Measurements from ENCODE around the gene RNF181. TPM values are rescaled to one million over a fixed set of nuclear protein-coding genes. Genes with fewer than 3 reads are reported as not detected.

RNF181 gene
- total RNA-seq, 1 donor from 2014 or later, result 155 TPM

GRCh38 chr2:85628658-85629057 is 33.1 kb downstream of the RNF181 start:
- Histone ChIP-seq H2AFZ (ENCODE audit: low read depth, low read length) (no peak overlapping the region), H3K36me3 (ENCODE audit: insufficient read depth, low read length) (peaks cover 51% of the 10 kb centered on the region), H3K9me3 (ENCODE audit: insufficient read depth, low read depth, low read length) (no peaks in the 10 kb centered on the region), H4K20me1 (ENCODE audit: insufficient read depth, low read length) (peaks cover 24% of the 10 kb centered on the region), H3K9ac (ENCODE audit: low read length) (no peak overlapping the region), H3K4me3 (ENCODE audit: insufficient read depth, low read depth, low read length) (no peak overlapping the region), H3K79me2 (ENCODE audit: insufficient read depth, low read length) (peaks cover 20% of the 10 kb centered on the region), H3K27me3 (ENCODE audit: insufficient read depth, low read length) (no peaks in the 10 kb centered on the region), H3K27ac (ENCODE audit: low read depth, low read length) (no peak overlapping the region), H3K4me2 (ENCODE audit: low read length) (no peak overlapping the region), H3K4me1 (ENCODE audit: insufficient read depth, low read length) (no peaks in the 10 kb centered on the region)
- Mint-ChIP-seq H3K27me3 (ENCODE audit: low read depth, unreplicated experiment) (no peaks in the 10 kb centered on the region), H3K4me3 (ENCODE audit: unreplicated experiment) (no peak overlapping the region), H3K9me3 (ENCODE audit: unreplicated experiment) (no peaks in the 10 kb centered on the region), H3K27ac (ENCODE audit: unreplicated experiment) (no peak overlapping the region), H3K4me1 (ENCODE audit: low read depth, unreplicated experiment) (no peaks in the 10 kb centered on the region), H3K36me3 (ENCODE audit: low read depth, unreplicated experiment) (peaks cover 25% of the 10 kb centered on the region)
- TF ChIP-seq CTCF (IDR thresholded peaks at IDR 0.05; ENCODE audit: insufficient read depth, low read depth, low read length), result no peak
- no peak for TF ChIP-seq EZH2 (IDR thresholded peaks at IDR 0.05; ENCODE audit: insufficient read depth, low read length)
- FAIRE-seq (no peak), DNase-seq (ENCODE audit: low read depth) (no peak)

- no peak for FAIRE-seq
- H3K4me3 Mint-ChIP-seq (ENCODE audit: unreplicated experiment), result no peak overlapping the region
Measured at GRCh38 chr2:85631316-85631715, 35.8 kb downstream of the RNF181 start.

More at GRCh38 chr2:85631316-85631715, 35.8 kb downstream of the RNF181 start:
- H3K27me3 ChIP-seq (ENCODE audit: insufficient read depth, low read length), result no peaks in the 10 kb centered on the region
- H3K27ac ChIP-seq (ENCODE audit: low read depth, low read length), result no peak overlapping the region
- TF ChIP-seq CTCF (IDR thresholded peaks at IDR 0.05; ENCODE audit: insufficient read depth, low read depth, low read length), result no peak
- no peak for TF ChIP-seq EZH2 (IDR thresholded peaks at IDR 0.05; ENCODE audit: insufficient read depth, low read length)
- DNase-seq (ENCODE audit: low read depth), result no peak
- H3K36me3 Mint-ChIP-seq (ENCODE audit: low read depth, unreplicated experiment), result peaks cover 14% of the 10 kb centered on the region
- H3K36me3 ChIP-seq (ENCODE audit: insufficient read depth, low read length), result peaks cover 40% of the 10 kb centered on the region
- peaks cover 3% of the 10 kb centered on the region for H3K4me1 Mint-ChIP-seq (ENCODE audit: low read depth, unreplicated experiment)
- no peak overlapping the region for H2AFZ ChIP-seq (ENCODE audit: low read depth, low read length)
- H3K9me3 Mint-ChIP-seq (ENCODE audit: unreplicated experiment), result no peaks in the 10 kb centered on the region
- no peaks in the 10 kb centered on the region for H3K9me3 ChIP-seq (ENCODE audit: insufficient read depth, low read depth, low read length)
- no peaks in the 10 kb centered on the region for H3K4me1 ChIP-seq (ENCODE audit: insufficient read depth, low read length)
- no peaks in the 10 kb centered on the region for H3K27me3 Mint-ChIP-seq (ENCODE audit: low read depth, unreplicated experiment)
- no peak overlapping the region for H3K4me3 ChIP-seq (ENCODE audit: insufficient read depth, low read depth, low read length)
- no peak overlapping the region for H3K4me2 ChIP-seq (ENCODE audit: low read length)
- H3K9ac ChIP-seq (ENCODE audit: low read length), result no peak overlapping the region
- H3K27ac Mint-ChIP-seq (ENCODE audit: unreplicated experiment), result no peak overlapping the region
- H3K79me2 ChIP-seq (ENCODE audit: insufficient read depth, low read length), result peaks cover 24% of the 10 kb centered on the region
- H4K20me1 ChIP-seq (ENCODE audit: insufficient read depth, low read length), result peaks cover 26% of the 10 kb centered on the region
